Measurements from ENCODE around the gene RORC.

RORC gene

DNA sequence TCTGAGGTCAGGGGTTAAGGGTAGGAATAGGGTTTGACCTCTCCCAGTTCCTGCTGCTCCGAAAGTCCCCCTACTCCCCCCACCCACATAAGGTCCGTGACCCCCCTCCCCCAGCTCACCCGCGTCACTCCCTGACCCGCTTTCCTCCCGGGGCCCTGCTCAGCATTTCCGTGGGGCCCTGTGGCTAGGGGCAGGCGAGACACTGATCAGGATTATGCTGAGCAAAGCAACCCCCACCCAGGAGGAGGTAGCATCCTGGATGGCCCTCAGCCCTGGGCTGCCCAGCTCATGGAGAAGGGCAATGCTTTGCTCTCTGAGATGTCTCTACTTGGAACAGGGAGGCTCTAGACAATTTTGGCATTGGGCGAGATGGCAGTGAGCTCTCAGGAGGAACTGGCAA lies 3.7 kb downstream of the RORC start:
- no peak for DNase-seq (ENCODE audit: low read depth, low spot score)

DNA sequence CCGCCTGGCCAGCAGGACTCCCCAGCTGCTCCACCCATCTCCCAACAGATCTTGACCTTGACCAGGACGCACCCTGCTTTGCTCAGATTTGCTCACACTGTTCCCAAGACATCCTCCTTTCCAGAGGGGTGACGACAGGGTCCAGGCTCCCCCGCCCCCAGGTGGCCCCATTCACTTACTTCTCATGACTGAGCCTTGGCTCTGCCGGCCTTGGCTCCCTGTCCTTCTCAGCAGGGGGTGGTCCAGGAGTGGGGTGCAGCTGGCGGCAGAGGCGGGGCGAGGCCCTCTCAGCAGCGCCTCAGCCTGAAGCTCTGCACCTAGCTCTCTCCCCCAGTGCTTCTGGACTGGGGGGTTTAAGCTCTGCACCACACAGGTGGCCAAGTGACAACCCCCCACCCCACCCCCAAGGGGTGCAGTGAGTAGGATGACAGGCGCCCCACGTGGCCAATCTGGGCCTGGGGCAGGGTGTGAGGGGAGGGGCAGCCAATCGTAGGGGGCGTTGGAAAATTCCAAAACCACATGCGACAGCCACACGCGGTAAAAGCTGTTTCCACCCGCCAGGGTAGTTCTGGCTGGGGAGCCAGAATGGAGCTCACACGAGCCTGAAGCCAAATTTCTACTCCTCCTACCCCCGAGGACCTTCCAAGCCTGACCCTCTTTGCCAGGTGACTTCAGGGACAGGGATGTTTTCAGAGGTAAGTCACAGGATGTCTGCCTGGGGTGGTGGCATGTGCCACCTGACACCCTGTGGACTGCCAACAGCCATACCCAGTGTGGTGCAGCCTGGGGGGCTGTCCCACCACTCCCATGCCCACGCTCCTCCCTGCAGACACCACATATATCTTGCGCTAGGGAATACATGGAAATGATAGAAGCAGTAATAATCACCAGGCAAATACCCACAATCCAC lies 5.6 kb downstream of the RORC start:
- no peak for DNase-seq (ENCODE audit: low read depth, low spot score)

DNA sequence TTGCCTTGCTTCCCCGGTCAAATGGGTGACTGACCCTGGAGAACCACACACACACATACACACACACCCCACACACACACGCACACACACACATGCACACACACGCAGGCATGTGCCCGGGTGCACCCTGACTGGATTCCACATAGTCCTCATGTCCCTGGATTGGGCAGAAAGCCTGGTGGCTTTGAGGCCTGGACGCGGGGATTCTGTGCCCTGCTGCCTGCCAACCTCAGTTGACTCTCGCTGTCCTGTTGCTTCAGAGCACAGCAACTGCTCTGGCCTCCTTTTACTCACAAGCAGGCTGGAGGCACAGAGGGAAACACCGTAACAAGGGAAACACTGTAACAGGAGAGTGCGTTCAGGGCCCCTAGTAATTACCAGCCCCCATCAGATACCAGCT lies 6.4 kb downstream of the RORC start:
- no peak for DNase-seq (ENCODE audit: low read depth, low spot score)

DNA sequence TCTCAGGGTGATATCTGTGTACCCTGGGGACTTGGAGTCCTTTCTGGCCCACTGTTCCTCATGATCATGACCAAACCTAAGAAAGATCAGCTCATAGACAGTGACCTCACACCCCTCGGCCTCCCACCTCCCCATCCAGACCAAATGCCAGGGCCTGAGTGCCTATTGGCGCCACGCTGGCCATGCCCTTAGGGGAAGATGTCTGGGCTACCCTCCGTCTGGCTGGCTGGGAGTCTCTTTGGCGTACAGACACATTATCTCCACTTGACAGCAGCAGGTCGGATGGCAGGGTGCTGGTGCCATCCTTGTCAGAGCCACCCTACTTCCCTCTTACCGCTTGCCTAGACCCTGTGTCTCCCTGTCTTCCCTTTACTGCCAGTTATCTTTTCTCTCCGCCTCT lies 8.4 kb downstream of the RORC start:
- DNase-seq (ENCODE audit: low read depth, low spot score), result no peak

DNA sequence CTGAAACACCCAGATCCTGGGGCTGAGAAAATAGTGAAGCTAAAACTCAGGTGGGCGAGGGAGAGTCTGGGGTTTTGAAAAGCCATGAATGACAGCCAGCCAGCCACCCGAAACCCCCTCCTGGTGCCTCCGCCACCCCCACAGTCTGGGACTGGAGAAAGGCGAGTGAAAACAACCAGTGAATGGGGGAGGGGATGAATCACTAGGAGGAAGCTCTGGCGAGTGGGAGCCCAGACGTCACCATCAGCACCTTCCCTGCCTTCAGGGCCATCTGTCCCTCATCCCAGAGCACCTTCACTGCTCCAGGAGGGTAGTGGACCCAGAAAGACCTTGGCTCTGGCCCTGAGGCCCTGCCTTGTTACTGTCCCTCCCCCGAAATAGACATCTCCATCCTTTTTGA lies 9.2 kb downstream of the RORC start:
- no peak for DNase-seq (ENCODE audit: low read depth, low spot score)

DNA sequence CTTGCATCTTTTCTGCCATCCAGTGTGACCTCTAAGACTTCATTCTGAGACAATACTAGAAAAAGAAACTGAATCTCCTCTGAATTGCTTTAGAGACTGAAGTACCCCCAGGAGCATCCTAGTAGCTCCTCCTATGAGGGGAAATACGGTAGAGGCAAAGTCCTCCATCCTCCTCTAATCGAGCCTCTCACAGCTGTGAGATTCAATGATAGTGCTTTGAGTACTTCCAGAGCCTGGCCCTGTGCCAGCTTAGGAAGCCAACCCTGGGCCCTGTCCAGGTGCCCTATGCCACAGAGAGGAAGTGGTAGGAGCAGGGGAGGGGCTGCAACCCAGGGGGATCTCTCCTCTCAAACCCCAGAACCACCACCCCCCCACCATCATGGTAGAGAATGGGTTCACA lies 10.7 kb downstream of the RORC start:
- DNase-seq (ENCODE audit: low read depth, low spot score), result no peak

DNA sequence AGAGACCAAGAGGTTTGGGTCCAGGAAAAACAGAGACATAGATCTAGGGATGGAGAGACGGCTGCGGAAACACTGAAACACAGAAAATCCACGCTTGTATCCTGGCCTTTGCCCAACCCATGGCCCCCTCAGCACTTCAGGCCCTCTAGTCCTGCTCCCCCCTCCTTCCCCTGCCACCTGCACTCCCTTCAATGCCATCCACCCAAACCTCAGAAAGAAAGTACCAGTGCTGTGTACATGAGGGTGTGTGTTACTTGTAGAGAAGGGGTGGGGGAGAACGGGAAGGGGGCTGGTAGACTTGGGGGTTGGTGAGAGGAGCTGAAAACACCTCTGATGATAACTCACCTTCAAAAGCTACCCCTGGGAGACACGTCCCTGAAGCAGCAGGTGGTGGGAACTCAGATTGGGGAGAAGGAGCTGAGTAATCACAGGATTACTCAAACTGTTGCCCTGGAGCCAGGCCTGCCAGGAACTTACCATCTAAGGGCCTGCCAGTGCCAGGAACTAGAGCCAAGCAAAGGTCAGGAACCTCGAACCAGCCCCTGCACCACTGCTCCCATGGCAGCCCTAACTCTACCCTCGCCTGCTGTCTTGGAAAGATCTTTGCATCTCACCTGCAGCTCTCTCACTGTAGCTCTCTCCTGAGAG lies 11.5 kb downstream of the RORC start:
- DNase-seq (ENCODE audit: low read depth, low spot score), result no peak

DNA sequence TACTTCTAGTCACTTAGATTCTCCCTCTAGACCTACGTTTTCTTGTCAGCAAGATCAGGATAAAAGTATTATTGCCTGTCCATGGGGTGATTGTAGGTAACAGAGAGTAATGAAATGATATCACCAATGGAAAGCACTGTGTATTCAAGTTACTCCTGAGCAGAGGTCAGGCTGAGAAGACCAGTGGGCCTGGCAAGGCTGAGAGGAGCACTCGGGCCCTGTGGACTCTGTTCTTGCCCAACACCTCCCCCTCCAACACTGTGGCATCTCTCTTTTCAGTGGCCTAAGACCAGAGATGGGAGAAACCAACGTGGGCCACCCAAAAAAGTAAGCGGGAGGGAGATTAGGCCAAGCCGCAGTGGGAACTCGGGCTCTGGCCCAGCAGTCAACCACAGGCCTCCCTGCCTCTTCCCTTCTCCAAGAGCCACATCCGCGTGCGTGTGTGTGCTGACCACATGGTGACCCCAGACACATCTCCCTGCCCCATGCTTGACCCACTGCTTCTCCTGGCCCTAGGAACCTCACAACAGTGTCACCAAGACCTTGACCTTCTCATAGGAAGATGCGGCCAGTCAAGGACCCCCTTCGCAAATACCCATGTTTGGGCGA lies 12.3 kb downstream of the RORC start:
- no peak for DNase-seq (ENCODE audit: low read depth, low spot score)

DNA sequence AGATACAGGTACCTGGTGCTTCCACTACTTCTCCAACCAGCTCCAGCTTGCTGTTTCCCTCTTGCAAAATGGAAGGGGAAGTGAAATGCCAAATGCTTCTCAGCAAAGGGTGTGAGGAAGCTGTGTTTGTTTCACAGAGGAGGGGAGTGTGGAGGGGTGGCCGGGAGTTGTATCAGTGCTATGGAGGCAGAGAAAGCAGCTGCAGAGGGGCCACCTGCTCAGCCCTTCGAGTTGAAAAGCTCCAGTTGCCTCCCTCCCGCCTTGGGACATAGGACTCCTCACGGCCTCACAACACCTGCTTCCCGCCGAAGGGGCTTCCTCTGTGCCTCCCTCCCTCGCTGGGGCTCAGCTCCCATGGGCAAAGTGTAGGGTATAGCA lies 14.3 kb downstream of the RORC start:
- DNase-seq (ENCODE audit: low read depth, low spot score), result no peak

DNA sequence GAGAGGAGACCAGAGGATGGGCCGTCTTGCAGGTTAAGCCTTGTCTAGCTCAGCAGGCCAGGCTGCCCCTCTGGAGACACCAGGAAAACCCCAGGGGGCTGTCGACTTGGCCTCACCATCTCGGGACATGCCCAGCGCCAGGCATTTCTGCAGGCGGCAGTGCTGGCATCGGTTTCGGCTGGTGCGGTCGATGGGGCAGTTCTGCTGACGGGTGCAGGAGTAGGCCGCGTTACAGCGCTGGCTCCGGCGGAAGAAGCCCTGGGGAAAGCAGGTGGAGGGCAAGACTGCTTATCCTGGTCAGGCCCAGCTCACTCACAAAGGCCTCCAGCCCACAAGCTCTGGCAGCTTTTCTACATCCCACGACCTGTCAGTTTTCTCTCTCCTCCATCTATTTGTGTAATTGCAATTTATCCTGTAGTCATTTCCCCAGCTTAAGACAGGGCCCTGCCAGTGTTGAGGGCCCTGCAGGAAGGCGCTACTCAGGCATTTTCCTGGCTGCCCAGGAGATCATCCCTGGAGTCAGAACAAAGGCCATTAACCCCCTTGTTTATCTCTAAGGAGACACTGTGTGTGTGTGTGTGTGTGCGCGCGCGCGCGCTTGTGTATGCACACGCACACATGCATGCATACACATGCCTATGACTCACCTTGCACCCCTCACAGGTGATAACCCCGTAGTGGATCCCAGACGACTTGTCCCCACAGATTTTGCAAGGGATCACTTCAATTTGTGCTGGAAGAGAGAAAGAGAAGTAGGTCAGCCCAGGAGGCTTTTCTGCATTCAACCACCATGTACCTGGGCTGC lies 14.9 kb downstream of the RORC start:
- DNase-seq (ENCODE audit: low read depth, low spot score), result no peak

DNA sequence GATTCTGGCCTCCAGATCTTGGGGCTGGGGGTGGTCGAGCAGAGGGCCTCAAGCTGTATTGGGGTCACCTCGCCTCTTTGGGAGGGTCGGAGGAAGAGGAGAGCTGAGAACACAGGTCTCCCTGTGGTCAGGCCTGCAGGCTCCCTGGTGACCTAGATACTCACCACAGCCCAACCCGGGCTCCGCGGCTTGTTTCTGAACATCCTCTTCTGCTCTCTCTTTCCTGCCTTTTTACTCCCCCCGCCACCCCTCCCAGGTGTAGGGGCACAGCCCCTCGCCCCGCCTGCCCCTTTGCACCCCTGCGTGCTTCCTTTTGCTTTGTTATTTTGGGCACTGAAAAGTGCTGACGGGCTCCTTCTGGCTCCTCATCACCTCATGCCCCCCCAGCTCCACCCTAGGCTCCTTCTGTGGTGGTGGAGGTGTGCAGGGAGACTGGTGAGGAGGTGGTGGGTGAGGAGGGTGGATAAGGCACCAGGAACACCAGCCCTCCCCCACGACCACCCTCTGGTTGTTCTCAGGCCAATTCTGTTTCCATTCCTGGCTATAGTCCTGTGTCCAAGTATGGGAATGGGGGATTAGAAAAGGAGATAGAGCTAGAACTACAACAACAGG lies 15.8 kb downstream of the RORC start:
- no peak for DNase-seq (ENCODE audit: low read depth, low spot score)

DNA sequence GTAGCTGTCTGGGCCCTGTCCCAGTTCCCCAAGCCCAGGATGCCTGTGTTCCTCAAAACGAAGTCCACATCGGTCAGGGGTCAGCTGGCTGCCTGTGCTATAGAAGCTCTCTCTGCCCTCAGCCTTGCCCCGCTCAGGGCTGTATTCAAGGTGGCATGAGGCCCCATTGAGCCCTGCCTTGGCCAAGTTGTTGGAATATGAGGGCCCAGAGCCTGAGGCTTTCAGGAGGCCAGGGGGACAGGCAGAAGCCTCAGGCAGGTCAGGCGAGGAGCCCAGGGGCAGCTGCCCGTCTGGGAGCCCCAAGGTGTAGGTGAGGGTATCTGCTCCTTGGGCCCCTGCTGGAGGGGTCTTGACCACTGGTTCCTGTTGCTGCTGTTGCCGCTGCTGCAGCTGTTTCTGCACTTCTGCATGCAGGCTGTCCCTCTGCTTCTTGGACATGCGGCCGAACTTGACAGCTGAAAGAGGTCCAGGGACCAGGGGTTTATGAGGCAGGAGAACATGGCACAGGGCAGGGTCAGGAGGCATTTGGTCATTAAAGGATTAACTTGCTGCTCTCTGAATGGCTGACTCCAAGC lies 16.5 kb downstream of the RORC start:
- no peak for DNase-seq (ENCODE audit: low read depth, low spot score)

DNA sequence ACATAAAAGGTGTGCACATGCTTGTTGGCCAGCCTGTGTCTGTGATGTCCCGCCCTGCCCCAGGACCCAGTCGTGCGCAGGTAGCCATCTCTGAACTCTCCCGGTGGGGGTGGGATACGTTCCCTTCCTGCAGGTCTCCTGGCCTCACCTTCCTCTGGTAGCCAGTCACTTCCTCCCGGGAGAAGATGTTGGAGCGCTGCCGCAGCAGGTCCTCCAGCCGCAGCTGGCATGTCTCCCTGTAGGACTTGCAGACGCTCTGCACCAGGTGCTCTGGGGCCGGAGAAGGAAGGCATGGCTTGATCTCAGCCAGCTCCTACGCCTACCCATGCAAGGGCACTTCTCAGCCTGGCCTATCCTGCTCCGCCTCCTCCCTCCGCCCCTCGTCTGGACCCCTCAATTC lies 17.2 kb downstream of the RORC start:
- no peak for DNase-seq (ENCODE audit: low read depth, low spot score)

DNA sequence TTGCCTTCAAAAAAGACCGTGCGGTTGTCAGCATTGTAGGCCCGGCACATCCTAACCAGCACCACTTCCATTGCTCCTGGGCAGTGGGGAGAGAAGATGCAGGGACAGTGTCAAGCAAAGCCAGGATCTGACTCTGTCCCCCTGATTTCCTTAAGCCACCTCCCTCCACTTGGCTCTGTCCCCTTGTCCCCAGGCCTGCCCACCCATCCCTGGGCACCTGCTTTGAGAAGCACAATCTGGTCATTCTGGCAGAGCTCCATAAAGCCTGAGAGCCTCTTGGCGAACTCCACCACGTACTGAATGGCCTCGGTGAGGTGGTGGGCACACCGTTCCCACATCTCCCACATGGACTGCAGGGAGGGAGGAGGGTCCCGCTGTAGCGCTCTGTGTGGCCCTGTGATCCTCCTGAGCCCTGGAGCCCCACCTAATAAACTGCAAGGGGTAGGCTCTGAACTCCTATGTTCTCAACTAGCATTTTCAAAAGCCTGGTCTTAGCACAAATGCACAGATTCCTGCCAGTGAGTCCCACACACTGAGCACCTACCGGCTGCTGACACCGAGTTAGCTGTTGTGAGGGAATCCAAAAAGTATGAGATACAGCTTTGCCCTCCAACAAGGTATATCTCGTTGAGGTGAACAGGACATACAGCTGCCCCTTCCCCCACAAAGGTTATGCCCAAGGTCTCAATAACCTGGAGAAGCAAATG lies 18.2 kb downstream of the RORC start:
- no peak for DNase-seq (ENCODE audit: low read depth, low spot score)

DNA sequence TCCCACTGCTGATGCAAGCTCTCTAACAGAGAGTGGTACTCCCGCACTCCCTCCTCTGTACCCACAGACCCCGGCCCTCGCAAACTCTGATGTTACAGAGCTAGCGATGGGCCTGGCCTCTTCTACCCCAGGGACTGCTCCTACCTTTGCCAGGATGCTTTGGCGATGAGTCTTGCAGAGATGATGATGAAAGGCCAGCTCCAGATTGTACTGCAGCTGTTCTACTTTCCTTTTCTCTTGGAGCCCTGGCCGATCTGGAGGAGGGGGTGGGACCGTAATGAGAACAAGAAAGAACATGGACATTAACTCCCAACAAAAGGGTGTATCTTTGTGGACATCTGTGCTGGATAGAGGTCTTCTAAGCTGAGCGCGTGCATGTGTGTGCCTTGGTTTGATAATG lies 20.4 kb downstream of the RORC start:
- no peak for DNase-seq (ENCODE audit: low read depth, low spot score)

DNA sequence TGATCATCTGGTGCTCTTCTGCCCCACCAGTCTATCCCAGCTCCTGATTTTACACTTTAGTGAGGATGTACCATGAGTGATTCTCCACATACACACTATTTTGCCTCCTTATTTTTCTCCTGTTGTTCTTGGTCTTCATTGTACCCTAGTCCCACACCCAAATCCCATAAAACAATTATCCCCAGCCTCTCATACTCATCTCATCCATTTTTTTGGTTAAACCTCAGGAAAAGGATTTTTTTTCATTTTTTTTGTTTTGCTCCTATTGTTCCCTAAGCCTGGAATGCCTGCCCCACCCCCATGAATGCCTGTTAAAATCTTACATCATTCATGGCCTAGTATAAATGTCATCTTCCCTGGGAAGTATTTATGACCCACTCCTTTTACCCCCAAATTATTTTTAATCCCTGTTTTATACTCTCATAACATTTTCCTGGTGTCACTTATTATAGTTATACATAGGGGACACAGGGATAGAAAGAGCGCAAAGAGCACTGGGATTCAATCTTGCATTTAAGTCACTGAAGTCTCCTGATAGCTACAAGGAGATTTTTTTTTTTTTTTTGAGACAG lies 21.5 kb downstream of the RORC start:
- no peak for DNase-seq (ENCODE audit: low read depth, low spot score)

DNA sequence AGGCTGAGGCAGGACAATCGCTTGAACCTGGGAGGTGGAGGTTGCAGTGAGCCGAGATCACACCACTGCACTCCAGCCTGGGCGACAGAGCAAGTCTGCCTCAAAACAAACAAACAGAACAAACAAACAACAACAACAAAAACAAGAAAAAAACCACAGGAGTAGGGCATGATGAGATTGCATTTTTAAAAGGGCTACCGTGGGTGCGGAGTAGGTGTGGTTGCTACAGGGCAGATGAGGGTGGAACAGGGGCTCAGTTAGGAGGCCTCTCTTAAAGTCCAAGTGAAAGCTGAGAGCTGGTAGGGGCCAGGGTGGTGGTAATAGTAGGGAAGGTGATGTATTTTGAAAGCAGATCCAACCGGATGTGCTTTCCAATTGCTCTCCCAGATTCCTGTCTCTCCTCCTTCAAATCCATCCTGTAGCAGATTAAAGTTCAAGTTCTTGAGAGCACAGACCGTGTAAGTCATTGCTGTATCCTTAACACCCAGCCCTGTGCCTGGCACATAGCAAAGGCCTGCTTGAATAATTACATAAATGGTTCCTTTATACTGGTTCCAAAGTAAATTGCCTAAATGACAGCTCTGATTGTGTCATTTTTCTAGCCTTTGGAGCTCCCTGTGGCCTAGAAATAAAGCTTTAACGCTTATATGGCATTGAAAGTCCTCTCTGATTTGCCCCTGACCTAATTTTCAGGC lies 22.2 kb downstream of the RORC start:
- DNase-seq (ENCODE audit: low read depth, low spot score), result no peak

DNA sequence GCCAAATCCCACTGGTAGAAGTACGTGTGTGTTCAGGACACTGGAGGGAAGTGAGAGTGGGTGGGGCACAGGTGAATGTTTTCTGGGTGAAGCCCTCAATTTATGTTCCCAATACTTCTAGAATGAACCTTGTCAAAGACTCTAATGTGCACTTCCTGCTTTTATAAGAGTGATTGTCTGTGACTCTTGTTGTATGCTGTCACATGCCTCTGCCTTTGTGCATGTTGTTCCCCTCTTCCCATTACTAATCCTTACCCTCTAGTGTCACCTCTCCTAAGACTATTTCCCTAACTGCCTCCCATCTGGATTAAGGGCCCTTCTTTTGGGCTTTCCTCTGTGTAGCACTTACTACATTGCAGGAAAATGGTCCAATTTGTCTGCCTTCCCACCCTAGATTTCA lies 23.8 kb downstream of the RORC start:
- no peak for DNase-seq (ENCODE audit: low read depth, low spot score)

DNA sequence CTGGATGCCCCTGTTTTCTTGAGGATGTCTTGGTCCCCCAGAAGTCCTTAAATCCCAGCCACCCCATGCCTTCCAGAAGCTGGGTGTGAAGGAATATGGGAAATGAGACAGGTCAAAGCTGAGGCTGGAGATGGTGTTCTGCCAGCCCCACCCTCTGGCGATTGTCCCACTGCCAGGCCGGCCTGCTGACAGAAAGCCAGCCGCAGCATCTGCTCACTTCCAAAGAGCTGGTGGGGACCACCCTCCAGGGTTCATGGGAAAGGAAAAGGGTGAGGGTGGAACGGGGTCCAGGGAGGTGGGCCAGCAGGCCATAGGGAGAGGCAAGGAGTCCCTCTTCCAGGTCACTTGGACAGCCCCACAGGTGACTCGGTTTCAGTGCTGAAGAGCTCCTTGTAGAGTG lies 24.5 kb downstream of the RORC start:
- no peak for DNase-seq (ENCODE audit: low read depth, low spot score)

DNA sequence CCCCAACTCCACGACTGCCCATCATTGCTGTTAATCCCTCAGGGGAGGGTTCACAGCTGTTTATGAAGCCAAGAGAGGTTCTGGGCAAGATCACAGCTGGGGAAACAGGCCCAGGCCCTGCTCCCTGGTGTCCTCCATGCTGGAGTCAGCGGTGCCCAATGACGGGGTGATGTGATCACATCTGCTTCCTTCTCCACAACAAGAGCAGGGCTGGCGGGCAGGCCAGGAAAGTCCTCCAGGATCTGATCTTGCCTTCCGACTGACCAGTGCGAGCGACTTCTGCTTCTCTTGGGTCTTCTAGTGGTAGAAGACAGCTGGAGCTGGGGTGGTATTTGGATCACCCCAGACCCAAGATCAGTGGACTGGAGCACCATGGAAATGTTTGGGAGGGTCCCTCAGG lies 25.4 kb downstream of the RORC start:
- DNase-seq (ENCODE audit: low read depth, low spot score), result no peak
